Inferior parietal cortex (tissue), 1 donor: ENCODE results near the gene MC2R.

Experiments
- DNase-seq: peaks from one replicate; pipeline ENCODE4 v3.0.0-alpha.2; 2016; ENCODE audit errors: extremely low spot score

The MC2R gene

GRCh38 chr18:13915391-13915790 lies at the start of gene MC2R:
Gene MC2R, minus strand, starts transcription at chr18:13915536. Its CDS starts 30,018 bp downstream, at chr18:13885518.
- no peak for DNase-seq

GRCh38 chr18:13945811-13946210 lies 30.5 kb upstream of the MC2R start:
- DNase-seq: no peak

- no peak for DNase-seq
Measured at GRCh38 chr18:13943338-13943737, 28.0 kb upstream of the MC2R start.

- no peak for DNase-seq
Measured at GRCh38 chr18:13940326-13940725, 25.0 kb upstream of the MC2R start.

- no peak for DNase-seq
Measured at GRCh38 chr18:13934676-13935075, 19.3 kb upstream of the MC2R start.

GRCh38 chr18:13934058-13934457 lies 18.7 kb upstream of the MC2R start:
- DNase-seq: no peak

GRCh38 chr18:13932285-13933025 lies 17.1 kb upstream of the MC2R start:
- DNase-seq: no peak

GRCh38 chr18:13930964-13931363 lies 15.6 kb upstream of the MC2R start:
- DNase-seq: no peak

GRCh38 chr18:13923221-13923620 lies 7.9 kb upstream of the MC2R start:
- no peak for DNase-seq

GRCh38 chr18:13918898-13919297 lies 3.6 kb upstream of the MC2R start:
- no peak for DNase-seq

- no peak for DNase-seq
Measured at GRCh38 chr18:13917401-13917800, 2.1 kb upstream of the MC2R start.

GRCh38 chr18:13916559-13916958 lies 1.2 kb upstream of the MC2R start:
- DNase-seq: no peak

GRCh38 chr18:13915995-13916431 lies 677 bp upstream of the MC2R start:
- DNase-seq: no peak

- DNase-seq: no peak
Measured at GRCh38 chr18:13914756-13915155, 580 bp downstream of the MC2R start.

- no peak for DNase-seq
Measured at GRCh38 chr18:13914170-13914569, 1.2 kb downstream of the MC2R start.

GRCh38 chr18:13913205-13913604 lies 2.1 kb downstream of the MC2R start:
- DNase-seq: no peak

- no peak for DNase-seq
Measured at GRCh38 chr18:13912601-13913000, 2.7 kb downstream of the MC2R start.

GRCh38 chr18:13910986-13911385 lies 4.3 kb downstream of the MC2R start:
- DNase-seq: no peak

- no peak for DNase-seq
Measured at GRCh38 chr18:13910501-13910900, 4.8 kb downstream of the MC2R start.

- DNase-seq: no peak
Measured at GRCh38 chr18:13909141-13909940, 6.0 kb downstream of the MC2R start.

- DNase-seq: no peak
Measured at GRCh38 chr18:13900633-13901032, 14.7 kb downstream of the MC2R start.

GRCh38 chr18:13895505-13896033 lies 19.8 kb downstream of the MC2R start:
- no peak for DNase-seq

GRCh38 chr18:13894531-13894930 lies 20.8 kb downstream of the MC2R start:
- no peak for DNase-seq
